AG04449 (cell line): ENCODE measurements around the gene CD248.
"Not testable (repeated sequence)": the region's sequence is repeated elsewhere in the genome, so short reads cannot be mapped to it uniquely, and the experiment has no call there.

Experiments
- CTCF ChIA-PET: fragments of 350-600 bp; formaldehyde crosslinking; extraction: SDS; loops from one replicate; lab custom pipeline; 2021; ENCODE audit warnings: antibody characterized with exemption; lab: Yijun Ruan, JAX
- POLR2A ChIA-PET: fragments of 400-600, 350-600 bp; formaldehyde crosslinking; extraction: SDS; loops from one replicate; lab custom pipeline; 2020; ENCODE audit warnings: antibody characterized with exemption, inconsistent platforms; lab: Yijun Ruan, JAX
- DNase-seq: peaks from one replicate; pipeline ENCODE4 v3.0.0-alpha.2; 2010; ENCODE audit warnings: low read depth, low spot score
- H3K4me3 ChIP-seq: 2 replicates; pipeline ENCODE4 v1.5.1; 2011; ENCODE audit warnings: low read depth, mild to moderate bottlenecking, control low read depth, low read length
- TF ChIP-seq, protein P1 (sequence below): IDR thresholded peaks from one replicate; pipeline ENCODE4 v1.5.1; 2011; ENCODE audit warnings: mild to moderate bottlenecking, moderate library complexity, low read length, control low read depth, inconsistent platforms; ENCODE audit not compliant: insufficient read depth; ENCODE audit errors: missing control alignments

Gene CD248

GRCh38 chr11:66363187-66363601 is 46.4 kb upstream of the CD248 start:
- ChIA-PET CTCF (interaction anchor here (0.5 to 4.1 kb wide), 12 partner anchors 9 to 54 kb away, joined by 3 to 23 read pairs (median 4); no protein-coding TSS in a partner anchor), POLR2A (interaction anchor here (1.7 kb wide), 1 partner anchor 52 kb away, joined by 4 read pairs; no protein-coding TSS in a partner anchor)
- no peak overlapping the region for H3K4me3 ChIP-seq
- TF ChIP-seq, protein P1, sequence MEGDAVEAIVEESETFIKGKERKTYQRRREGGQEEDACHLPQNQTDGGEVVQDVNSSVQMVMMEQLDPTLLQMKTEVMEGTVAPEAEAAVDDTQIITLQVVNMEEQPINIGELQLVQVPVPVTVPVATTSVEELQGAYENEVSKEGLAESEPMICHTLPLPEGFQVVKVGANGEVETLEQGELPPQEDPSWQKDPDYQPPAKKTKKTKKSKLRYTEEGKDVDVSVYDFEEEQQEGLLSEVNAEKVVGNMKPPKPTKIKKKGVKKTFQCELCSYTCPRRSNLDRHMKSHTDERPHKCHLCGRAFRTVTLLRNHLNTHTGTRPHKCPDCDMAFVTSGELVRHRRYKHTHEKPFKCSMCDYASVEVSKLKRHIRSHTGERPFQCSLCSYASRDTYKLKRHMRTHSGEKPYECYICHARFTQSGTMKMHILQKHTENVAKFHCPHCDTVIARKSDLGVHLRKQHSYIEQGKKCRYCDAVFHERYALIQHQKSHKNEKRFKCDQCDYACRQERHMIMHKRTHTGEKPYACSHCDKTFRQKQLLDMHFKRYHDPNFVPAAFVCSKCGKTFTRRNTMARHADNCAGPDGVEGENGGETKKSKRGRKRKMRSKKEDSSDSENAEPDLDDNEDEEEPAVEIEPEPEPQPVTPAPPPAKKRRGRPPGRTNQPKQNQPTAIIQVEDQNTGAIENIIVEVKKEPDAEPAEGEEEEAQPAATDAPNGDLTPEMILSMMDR: no peak
- no peak for DNase-seq

- ChIA-PET POLR2A (no interaction called here), CTCF (interaction anchor here (0.9 to 4.1 kb wide), 8 partner anchors 8 to 27 kb away, joined by 3 to 23 read pairs (median 6); no protein-coding TSS in a partner anchor)
- TF ChIP-seq, protein P1: no peak
- H3K4me3 ChIP-seq: no peak overlapping the region
- DNase-seq: no peak
Measured at GRCh38 chr11:66362481-66363147, 45.8 kb upstream of the CD248 start.

- CTCF ChIA-PET: interaction anchor here (1.3 to 4.1 kb wide), 4 partner anchors 9 to 28 kb away, joined by 3 to 23 read pairs (median 5); no protein-coding TSS in a partner anchor
- no peak overlapping the region for H3K4me3 ChIP-seq
- TF ChIP-seq, protein P1: no peak
- POLR2A ChIA-PET: no interaction called here
- DNase-seq: no peak
Measured at GRCh38 chr11:66361502-66361941, 44.7 kb upstream of the CD248 start.

- H3K4me3 ChIP-seq: no peak overlapping the region
- POLR2A ChIA-PET: no interaction called here
- TF ChIP-seq, protein P1: no peak
- CTCF ChIA-PET: interaction anchor here (0.9 to 4.1 kb wide), 3 partner anchors 15 to 29 kb away, joined by 5 to 23 read pairs (median 6); no protein-coding TSS in a partner anchor
- no peak for DNase-seq
Measured at GRCh38 chr11:66360406-66361073, 43.7 kb upstream of the CD248 start.

- ChIA-PET CTCF (interaction anchor here (4.1 kb wide), 1 partner anchor 30 kb away, joined by 23 read pairs; no protein-coding TSS in a partner anchor), POLR2A (no interaction called here)
- no peak overlapping the region for H3K4me3 ChIP-seq
- TF ChIP-seq, protein P1: no peak
- DNase-seq: no peak
Measured at GRCh38 chr11:66359662-66360087, 42.8 kb upstream of the CD248 start.

DNA sequence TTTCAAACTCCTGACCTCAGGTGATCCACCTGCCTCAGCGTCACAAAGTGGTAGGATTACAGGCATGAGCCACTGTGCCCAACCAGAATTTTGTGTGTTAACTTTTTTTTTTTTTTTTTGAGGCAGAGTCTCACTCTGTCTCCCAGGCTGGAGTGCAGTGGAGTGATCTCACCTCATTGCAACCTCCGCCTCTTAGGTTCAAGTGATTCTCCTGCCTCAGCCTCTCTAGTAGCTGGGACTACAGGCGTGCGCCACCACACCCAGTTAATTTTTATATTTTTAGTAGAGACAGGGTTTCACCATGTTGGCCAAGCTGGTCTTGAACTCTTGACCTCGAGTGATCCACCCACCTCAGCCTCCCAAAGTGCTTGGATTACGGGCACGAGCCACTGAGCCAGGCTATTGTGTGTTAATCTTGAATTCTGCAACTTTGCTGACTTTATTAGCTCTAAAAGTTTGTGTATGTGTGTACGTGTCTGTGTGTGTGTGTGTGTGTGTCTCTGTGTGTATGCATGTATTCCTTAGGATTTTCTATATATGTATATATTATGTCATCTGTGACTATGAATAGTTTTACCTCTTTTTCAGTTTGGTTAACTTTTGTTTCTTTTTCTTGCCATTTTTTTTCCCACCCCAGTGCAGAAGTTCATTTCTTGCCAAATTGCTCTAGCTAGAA is 33.9 kb upstream of the CD248 start:
- DNase-seq, H3K4me3 ChIP-seq: not testable (repeated sequence)
- POLR2A ChIA-PET: interaction anchor here (0.9 kb wide), 1 partner anchor 39 kb away, joined by 3 read pairs; no protein-coding TSS in a partner anchor
- CTCF ChIA-PET: interaction anchor here (1.0 to 2.5 kb wide), 4 partner anchors 13 to 39 kb away, joined by 3 to 10 read pairs (median 5); no protein-coding TSS in a partner anchor
